Astrocyte (in vitro differentiated cells and primary cell): ENCODE measurements around the gene ZNF512. TPM values are rescaled to one million over a fixed set of nuclear protein-coding genes. Genes with fewer than 3 reads are reported as not detected.

Experiments used
- DNase-seq: peaks from one replicate; pipeline ENCODE4 v3.0.0-alpha.2; 2010; ENCODE audit warnings: low read depth
- FAIRE-seq: peaks from 2 replicates; lab custom pipeline; 2011; peaks lifted over from hg19 to GRCh38; lab: Jason Lieb, UNC
- H2AFZ ChIP-seq: 2 replicates; pipeline ENCODE4 v1.6.0; 2012; ENCODE audit warnings: low read depth, low read length, inconsistent platforms
- H3K27ac ChIP-seq: 2 replicates; pipeline ENCODE4 v1.5.1; 2011; ENCODE audit warnings: low read depth, low read length, inconsistent platforms
- H3K27me3 ChIP-seq: 2 replicates; pipeline ENCODE4 v1.6.0; 2011; ENCODE audit warnings: low read length, inconsistent platforms; ENCODE audit not compliant: insufficient read depth
- H3K36me3 ChIP-seq: 2 replicates; pipeline ENCODE4 v1.5.1; 2011; ENCODE audit warnings: low read length, inconsistent platforms; ENCODE audit not compliant: insufficient read depth
- H3K4me1 ChIP-seq: 2 replicates; pipeline ENCODE4 v1.5.1; 2011; ENCODE audit warnings: low read length, inconsistent platforms; ENCODE audit not compliant: insufficient read depth
- H3K4me2 ChIP-seq: 2 replicates; pipeline ENCODE4 v1.6.0; 2012; ENCODE audit warnings: low read length, inconsistent platforms
- H3K4me3 ChIP-seq: 2 replicates; pipeline ENCODE4 v1.5.1; 2011; ENCODE audit warnings: low read depth, mild to moderate bottlenecking, low read length, inconsistent platforms; ENCODE audit not compliant: insufficient read depth
- H3K79me2 ChIP-seq: 2 replicates; pipeline ENCODE4 v1.6.0; 2012; ENCODE audit warnings: mild to moderate bottlenecking, low read length, inconsistent platforms; ENCODE audit not compliant: insufficient read depth
- H3K9ac ChIP-seq: 2 replicates; pipeline ENCODE4 v1.6.0; 2012; ENCODE audit warnings: mild to moderate bottlenecking, low read length, inconsistent platforms
- H3K9me3 ChIP-seq: 2 replicates; pipeline ENCODE4 v1.5.1; 2012; ENCODE audit warnings: low read depth, mild to moderate bottlenecking, low read length, inconsistent platforms; ENCODE audit not compliant: insufficient read depth
- H4K20me1 ChIP-seq: 2 replicates; pipeline ENCODE4 v1.6.0; 2012; ENCODE audit warnings: low read length, inconsistent platforms; ENCODE audit not compliant: insufficient read depth
- H3K27ac Mint-ChIP-seq: one replicate; pipeline ENCODE4 v1.8.0; 2021; ENCODE audit warnings: mild to moderate bottlenecking, mixed read lengths; ENCODE audit not compliant: unreplicated experiment
- H3K27me3 Mint-ChIP-seq: one replicate; pipeline ENCODE4 v1.8.0; 2021; ENCODE audit warnings: low read depth, mixed read lengths; ENCODE audit not compliant: unreplicated experiment
- H3K36me3 Mint-ChIP-seq: one replicate; pipeline ENCODE4 v1.8.0; 2021; ENCODE audit warnings: low read depth, mixed read lengths; ENCODE audit not compliant: unreplicated experiment
- H3K4me1 Mint-ChIP-seq: one replicate; pipeline ENCODE4 v1.8.0; 2021; ENCODE audit warnings: low read depth, mixed read lengths; ENCODE audit not compliant: unreplicated experiment
- H3K4me3 Mint-ChIP-seq: one replicate; pipeline ENCODE4 v1.8.0; 2021; ENCODE audit warnings: mild to moderate bottlenecking, moderate library complexity, mixed read lengths; ENCODE audit not compliant: unreplicated experiment
- H3K9me3 Mint-ChIP-seq: one replicate; pipeline ENCODE4 v1.8.0; 2021; ENCODE audit warnings: mild to moderate bottlenecking, mixed read lengths; ENCODE audit not compliant: unreplicated experiment
- EZH2 ChIP-seq: IDR thresholded peaks from 2 replicates; pipeline ENCODE4 v1.6.1; 2012; ENCODE audit warnings: mild to moderate bottlenecking, low read length, inconsistent platforms; ENCODE audit not compliant: insufficient read depth
- total RNA-seq: library from RNA; stranded (reverse); gene quantifications from 2 replicates; pipeline ENCODE4 v1.2.1, GENCODE V29; 2021
- TF ChIP-seq, protein P1 (sequence below): IDR thresholded peaks from 2 replicates; pipeline ENCODE4 v1.5.1; 2011; ENCODE audit warnings: low read depth, mild to moderate bottlenecking, inconsistent platforms, low read length, moderate library complexity; ENCODE audit not compliant: insufficient read depth

Gene ZNF512
- total RNA-seq, 1 donor from 2014 or later: 32.5 TPM

DNA sequence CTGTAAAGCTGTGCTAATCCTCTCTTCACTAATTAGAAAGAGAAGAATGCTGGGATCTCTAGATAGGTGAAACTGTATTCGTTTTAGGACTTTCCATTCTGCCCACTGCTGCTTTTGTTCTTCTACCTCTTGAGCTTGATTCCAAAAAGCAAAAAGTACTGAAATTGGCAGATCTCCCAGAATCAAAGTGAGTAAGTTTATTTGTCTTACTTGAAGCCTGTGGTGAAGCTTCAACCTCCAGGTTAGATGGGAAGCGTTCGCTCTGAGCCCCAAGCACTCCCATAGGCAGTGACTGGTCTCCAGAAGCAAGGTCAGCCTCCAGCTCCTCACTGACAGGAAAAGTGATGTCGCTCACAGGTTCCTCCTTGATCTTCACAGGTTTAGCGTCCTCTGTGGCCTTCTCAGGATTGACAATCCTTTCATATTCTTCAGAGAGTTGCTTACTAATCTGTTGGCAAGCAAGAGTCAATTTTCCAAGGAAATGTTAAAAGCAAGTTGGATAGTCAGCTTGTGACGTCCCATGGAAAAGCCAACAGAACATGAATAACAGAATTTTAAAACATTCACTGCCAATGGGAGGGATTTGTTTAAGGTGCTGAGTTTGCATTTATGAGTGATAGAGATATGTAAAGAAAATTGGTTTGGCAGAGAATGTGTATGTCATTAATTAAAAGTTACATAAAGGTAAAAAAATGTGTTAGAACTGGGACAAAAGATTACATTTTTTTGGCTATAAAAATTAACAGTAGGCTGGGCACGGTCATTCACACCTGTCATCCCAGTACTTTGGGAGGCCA is 72.5 kb downstream of the ZNF512 start:
- Mint-ChIP-seq H3K9me3 (no peaks in the 10 kb centered on the region), H3K27me3 (no peaks in the 10 kb centered on the region), H3K27ac (peak overlapping the region; percentile 61), H3K36me3 (peaks cover 7% of the 10 kb centered on the region), H3K4me1 (peaks cover 22% of the 10 kb centered on the region), H3K4me3 (no peak overlapping the region)
- Histone ChIP-seq H3K4me2 (peak overlapping the region; percentile 34), H3K27ac (peak overlapping the region; percentile 46), H3K36me3 (peaks cover 47% of the 10 kb centered on the region), H3K79me2 (peaks cover 8% of the 10 kb centered on the region), H4K20me1 (peaks cover 23% of the 10 kb centered on the region), H3K4me3 (no peak overlapping the region), H3K9me3 (no peaks in the 10 kb centered on the region), H2AFZ (no peak overlapping the region), H3K9ac (no peak overlapping the region), H3K27me3 (no peaks in the 10 kb centered on the region), H3K4me1 (peaks cover 28% of the 10 kb centered on the region)
- DNase-seq (peak; percentile 95), FAIRE-seq (no peak)
- no peak for TF ChIP-seq EZH2
- TF ChIP-seq, protein P1, sequence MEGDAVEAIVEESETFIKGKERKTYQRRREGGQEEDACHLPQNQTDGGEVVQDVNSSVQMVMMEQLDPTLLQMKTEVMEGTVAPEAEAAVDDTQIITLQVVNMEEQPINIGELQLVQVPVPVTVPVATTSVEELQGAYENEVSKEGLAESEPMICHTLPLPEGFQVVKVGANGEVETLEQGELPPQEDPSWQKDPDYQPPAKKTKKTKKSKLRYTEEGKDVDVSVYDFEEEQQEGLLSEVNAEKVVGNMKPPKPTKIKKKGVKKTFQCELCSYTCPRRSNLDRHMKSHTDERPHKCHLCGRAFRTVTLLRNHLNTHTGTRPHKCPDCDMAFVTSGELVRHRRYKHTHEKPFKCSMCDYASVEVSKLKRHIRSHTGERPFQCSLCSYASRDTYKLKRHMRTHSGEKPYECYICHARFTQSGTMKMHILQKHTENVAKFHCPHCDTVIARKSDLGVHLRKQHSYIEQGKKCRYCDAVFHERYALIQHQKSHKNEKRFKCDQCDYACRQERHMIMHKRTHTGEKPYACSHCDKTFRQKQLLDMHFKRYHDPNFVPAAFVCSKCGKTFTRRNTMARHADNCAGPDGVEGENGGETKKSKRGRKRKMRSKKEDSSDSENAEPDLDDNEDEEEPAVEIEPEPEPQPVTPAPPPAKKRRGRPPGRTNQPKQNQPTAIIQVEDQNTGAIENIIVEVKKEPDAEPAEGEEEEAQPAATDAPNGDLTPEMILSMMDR: peak; percentile 7

DNA sequence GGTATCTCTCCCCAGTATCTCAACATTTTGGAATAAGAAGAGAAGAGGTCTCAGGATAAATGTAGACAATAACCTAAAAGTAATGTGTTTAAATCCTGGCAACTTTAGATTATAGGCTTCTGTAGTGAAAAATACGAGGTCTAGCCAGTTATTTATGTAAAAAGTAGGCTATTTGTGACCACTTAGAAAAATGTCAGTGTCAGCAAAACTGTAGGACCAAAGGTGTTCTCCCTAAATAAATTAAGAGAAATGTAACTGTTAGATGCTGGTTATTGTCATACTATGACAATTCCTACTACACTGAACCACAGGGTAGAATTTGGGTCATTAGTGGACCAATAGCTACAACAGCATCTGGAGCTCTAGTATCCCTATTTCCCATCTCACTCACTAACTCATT is 78.5 kb downstream of the ZNF512 start:
- H3K27ac ChIP-seq: no peak overlapping the region
- FAIRE-seq (no peak), DNase-seq (no peak)
- peaks cover 3% of the 10 kb centered on the region for H3K36me3 Mint-ChIP-seq
- no peak overlapping the region for H3K4me2 ChIP-seq
- H3K27me3 Mint-ChIP-seq: no peaks in the 10 kb centered on the region
- H3K36me3 ChIP-seq: peaks cover 28% of the 10 kb centered on the region
- H3K4me1 ChIP-seq: peaks cover 20% of the 10 kb centered on the region
- H3K9me3 ChIP-seq: no peaks in the 10 kb centered on the region
- no peak overlapping the region for H2AFZ ChIP-seq
- H3K27ac Mint-ChIP-seq: no peak overlapping the region
- no peaks in the 10 kb centered on the region for H3K27me3 ChIP-seq
- H3K4me3 Mint-ChIP-seq: no peak overlapping the region
- no peaks in the 10 kb centered on the region for H4K20me1 ChIP-seq
- H3K9ac ChIP-seq: no peak overlapping the region
- H3K4me3 ChIP-seq: no peak overlapping the region
- peaks cover 20% of the 10 kb centered on the region for H3K4me1 Mint-ChIP-seq
- TF ChIP-seq, protein P1: no peak
- TF ChIP-seq EZH2: no peak
- H3K9me3 Mint-ChIP-seq: no peaks in the 10 kb centered on the region
- peaks cover 60% of the 10 kb centered on the region for H3K79me2 ChIP-seq
